Naive thymus-derived CD8-positive, alpha-beta T cell (primary cell): ENCODE measurements around the gene CBX7. TPM values are rescaled to one million over a fixed set of nuclear protein-coding genes. Genes with fewer than 3 reads are reported as not detected.

Source experiments
- ATAC-seq, 2 donors: fragments of 150-1000 bp; cut with Tn5 transposase in 1 of 2; sonication (Bioruptor Pico), chemical (Tn5 transposase) in 1 of 2; 1 replicate in 1 of 2; 2 replicates in 1 of 2; pipeline ENCODE4 v1.10.0; 2021; ENCODE audit warnings: mild to moderate bottlenecking in 2 of 2, moderate library complexity in 2 of 2
- POLR2A ChIA-PET: fragments of 350-600 bp; sonication (Branson Sonifier 250); formaldehyde crosslinking; loops from one replicate; lab custom pipeline; 2021; ENCODE audit warnings: antibody characterized with exemption; lab: Charles Lee
- DNase-seq, 10 donors: peaks; one replicate each; pipeline versions ENCODE4 v3.0.0 to v3.0.0-alpha.2; 2020 to 2022
- H3K27ac Mint-ChIP-seq, 10 donors: one replicate each; pipeline ENCODE4 v1.8.0; 2020 to 2022; ENCODE audit warnings: mild to moderate bottlenecking in 10 of 10, mixed read lengths in 10 of 10, moderate library complexity in 4 of 10, inconsistent platforms in 1 of 10
- H3K27me3 Mint-ChIP-seq, 5 donors: one replicate each; pipeline ENCODE4 v1.8.0; 2021 to 2022; ENCODE audit warnings: mixed read lengths in 5 of 5
- H3K36me3 Mint-ChIP-seq, 3 donors: one replicate each; pipeline ENCODE4 v1.8.0; 2020 to 2022; ENCODE audit warnings: mixed read lengths in 3 of 3, mild to moderate bottlenecking in 2 of 3, inconsistent platforms in 1 of 3
- H3K4me1 Mint-ChIP-seq, 4 donors: one replicate each; pipeline ENCODE4 v1.8.0; 2021 to 2022; ENCODE audit warnings: mixed read lengths in 4 of 4
- H3K4me3 Mint-ChIP-seq, 10 donors: one replicate each; pipeline ENCODE4 v1.8.0; 2020 to 2022; ENCODE audit warnings: mild to moderate bottlenecking in 10 of 10, mixed read lengths in 10 of 10, moderate library complexity in 6 of 10, inconsistent platforms in 1 of 10
- H3K9me3 Mint-ChIP-seq, 9 donors: one replicate each; pipeline ENCODE4 v1.8.0; 2020 to 2022; ENCODE audit warnings: mixed read lengths in 9 of 9, mild to moderate bottlenecking in 3 of 9, inconsistent platforms in 1 of 9, moderate library complexity in 1 of 9
- polyA plus RNA-seq, 3 donors: library from polyadenylated mRNA; unstranded; fragments of 300-500 nt; fragmentation: Illumina TruSeq; gene quantifications; one replicate each; pipeline ENCODE4 v1.2.3, GENCODE V29; 2021
- total RNA-seq, 8 experiments: library from RNA in 2 of 8; stranded (reverse) in 2 of 8; gene quantifications; one replicate each; pipeline ENCODE4 v1.2.3 and lab custom pipeline; 2021 to 2026

CBX7 gene
- total and polyA plus RNA-seq, 5 experiments from 2014 or later, result 19.1 to 133 (median 23.1) TPM

DNA sequence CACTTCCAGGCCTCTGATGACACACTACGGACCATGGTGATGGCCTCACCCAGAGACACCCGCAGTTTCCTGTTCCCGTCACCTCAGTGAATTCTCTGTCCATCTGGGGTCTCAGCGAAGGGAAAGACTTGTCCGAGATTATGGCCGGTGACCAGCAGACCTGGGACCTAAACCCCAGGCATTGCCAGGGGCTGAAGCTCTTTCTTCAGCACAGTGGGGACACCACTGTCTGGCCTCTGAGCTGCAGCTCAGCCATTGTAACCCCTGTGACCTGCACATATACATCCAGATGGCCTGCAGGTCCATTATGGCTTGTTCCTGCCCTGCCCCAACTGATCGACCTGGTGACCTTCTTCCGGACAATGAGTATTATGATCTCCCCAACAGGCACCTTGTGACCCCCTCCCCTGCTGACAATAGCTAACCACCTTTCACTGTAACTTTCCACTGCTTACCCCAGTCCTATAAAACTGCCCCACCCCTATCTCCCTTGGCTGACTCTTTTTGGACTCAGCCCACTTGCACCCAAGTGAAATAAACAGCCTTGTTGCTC is 22.3 kb downstream of the CBX7 start:
- no peak overlapping the region for H3K4me3 Mint-ChIP-seq
- DNase-seq, result no peak
- H3K9me3 Mint-ChIP-seq, result no peaks in the 10 kb centered on the region
- H3K27ac Mint-ChIP-seq, result peak overlapping the region in 3 of 10 donors; percentile 33 to 82 (median 75)
- no peak for ATAC-seq
- POLR2A ChIA-PET, result no interaction called here
- no peaks in the 10 kb centered on the region for H3K27me3 Mint-ChIP-seq
- H3K36me3 Mint-ChIP-seq, result peaks cover 0 to 12% (median 0%) of the 10 kb centered on the region in 3 donors
- peaks cover 0 to 6% (median 2%) of the 10 kb centered on the region in 4 donors for H3K4me1 Mint-ChIP-seq

DNA sequence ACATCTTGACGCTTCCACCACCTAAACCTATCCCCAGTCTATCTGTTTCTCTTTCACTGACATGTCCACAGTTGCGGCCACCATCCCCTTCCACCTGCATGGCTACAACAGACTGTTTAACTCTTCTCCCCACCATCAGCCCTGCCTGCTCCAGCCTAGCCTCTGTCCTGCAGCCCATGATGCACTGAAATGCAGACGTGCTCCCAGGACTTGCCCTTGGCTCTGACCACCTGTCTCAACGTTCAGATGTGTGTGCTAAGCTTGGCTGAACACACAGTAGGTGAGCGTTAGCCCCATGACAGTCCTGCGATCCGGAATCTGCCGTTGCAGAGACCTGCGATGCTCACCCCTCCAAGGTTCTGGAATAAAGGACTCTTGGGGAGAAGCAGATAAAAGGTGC is 22.7 kb downstream of the CBX7 start:
- H3K27me3 Mint-ChIP-seq, result no peaks in the 10 kb centered on the region
- H3K36me3 Mint-ChIP-seq, result peaks cover 0 to 12% (median 0%) of the 10 kb centered on the region in 3 donors
- peaks cover 0 to 6% (median 0%) of the 10 kb centered on the region in 4 donors for H3K4me1 Mint-ChIP-seq
- POLR2A ChIA-PET, result interaction anchor here (0.7 kb wide), 1 partner anchor 92 kb away, joined by 4 read pairs; no protein-coding TSS in a partner anchor
- H3K9me3 Mint-ChIP-seq, result no peaks in the 10 kb centered on the region
- H3K4me3 Mint-ChIP-seq, result peak overlapping the region in 1 of 10 donors; percentile 39
- peak overlapping the region in 2 of 10 donors; percentile 82 to 84 for H3K27ac Mint-ChIP-seq
- ATAC-seq (no peak), DNase-seq (no peak)

DNA sequence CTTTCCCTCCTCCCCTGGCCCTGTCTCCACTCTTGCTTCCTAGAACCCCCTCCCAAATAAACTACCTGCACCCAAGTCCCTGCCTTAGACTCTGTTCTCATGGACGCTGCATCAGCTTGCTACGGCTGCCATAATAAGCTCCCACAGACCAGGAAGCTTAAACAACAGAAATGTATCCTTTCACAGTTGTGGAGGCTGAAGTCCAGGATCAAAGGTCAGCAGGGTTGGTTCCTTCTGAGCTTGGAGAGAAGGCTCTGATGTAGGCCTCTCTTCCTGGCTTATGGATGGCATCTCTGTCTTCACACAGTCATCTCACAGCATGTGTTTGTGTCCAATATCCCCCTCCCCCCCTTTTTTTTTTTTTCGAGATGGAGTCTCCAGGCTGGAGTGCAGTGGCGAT is 23.4 kb downstream of the CBX7 start:
- H3K4me3 Mint-ChIP-seq, result no peak overlapping the region
- POLR2A ChIA-PET, result interaction anchor here (0.6 to 0.7 kb wide), 2 partner anchors 93 to 125 kb away, joined by 3 to 4 read pairs; no protein-coding TSS in a partner anchor
- DNase-seq, result no peak
- no peak for ATAC-seq
- no peaks in the 10 kb centered on the region for H3K9me3 Mint-ChIP-seq
- H3K36me3 Mint-ChIP-seq, result peaks cover 0 to 12% (median 0%) of the 10 kb centered on the region in 3 donors
- H3K27me3 Mint-ChIP-seq, result no peaks in the 10 kb centered on the region
- H3K27ac Mint-ChIP-seq, result peak overlapping the region in 1 of 10 donors; percentile 68
- H3K4me1 Mint-ChIP-seq, result peaks cover 0 to 6% (median 0%) of the 10 kb centered on the region in 4 donors

DNA sequence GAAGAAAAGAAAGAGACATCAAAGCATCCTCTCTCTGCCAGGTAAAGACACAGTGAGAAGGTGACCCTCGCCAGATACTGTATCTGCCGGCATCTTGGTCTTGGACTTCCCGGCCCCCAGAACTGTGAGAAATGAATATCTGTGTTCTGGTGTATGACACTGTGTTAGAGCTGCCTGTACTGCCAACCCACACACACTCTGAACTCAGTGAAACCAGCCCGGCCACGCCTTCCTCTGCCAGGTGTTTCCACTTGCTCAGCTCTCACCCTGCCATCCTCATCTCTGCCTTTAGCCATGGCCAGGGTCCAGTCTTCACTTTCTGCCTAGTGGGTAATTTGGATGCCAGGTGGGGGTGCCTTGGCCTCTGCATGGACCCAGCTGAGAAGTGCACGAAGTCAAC is 24.0 kb downstream of the CBX7 start:
- no peak for ATAC-seq
- Mint-ChIP-seq H3K27ac (peak overlapping the region in 1 of 10 donors; percentile 24), H3K36me3 (peaks cover 0 to 9% (median 0%) of the 10 kb centered on the region in 3 donors), H3K4me3 (no peak overlapping the region), H3K9me3 (no peaks in the 10 kb centered on the region), H3K27me3 (no peaks in the 10 kb centered on the region), H3K4me1 (peaks cover 0 to 6% (median 0%) of the 10 kb centered on the region in 4 donors)
- POLR2A ChIA-PET, result interaction anchor here (0.6 kb wide), 1 partner anchor 124 kb away, joined by 3 read pairs; no protein-coding TSS in a partner anchor
- DNase-seq, result peak in 1 of 10 donors; percentile 32

DNA sequence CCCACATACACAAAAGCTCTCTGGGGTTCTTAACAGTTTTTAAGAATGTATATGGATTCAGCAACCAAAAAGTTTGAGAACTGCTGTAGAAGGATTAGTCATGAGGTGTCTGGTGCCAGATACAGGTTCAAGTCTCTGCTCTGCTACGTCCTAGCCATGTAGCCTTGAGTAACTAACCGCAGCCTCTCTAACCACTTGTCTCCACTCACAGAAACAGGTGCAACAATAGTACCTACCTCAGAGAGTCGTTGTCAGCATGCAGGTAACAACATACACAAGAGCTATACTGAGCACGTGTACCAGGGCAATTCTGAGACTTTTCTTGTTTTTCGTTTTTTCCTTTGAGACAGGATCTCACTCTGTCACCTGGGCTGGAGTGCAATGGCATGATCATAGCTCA is 26.9 kb downstream of the CBX7 start:
- POLR2A ChIA-PET, result interaction anchor here (0.6 to 1.0 kb wide), 4 partner anchors 117 to 1244 kb away, joined by 4 to 5 read pairs (median 5); no protein-coding TSS in a partner anchor
- Mint-ChIP-seq H3K36me3 (peaks cover 0 to 3% (median 0%) of the 10 kb centered on the region in 3 donors), H3K27ac (no peak overlapping the region), H3K4me1 (peaks cover 3 to 8% (median 5%) of the 10 kb centered on the region in 4 donors), H3K27me3 (no peaks in the 10 kb centered on the region), H3K4me3 (no peak overlapping the region), H3K9me3 (no peaks in the 10 kb centered on the region)
- ATAC-seq (no peak), DNase-seq (no peak)

DNA sequence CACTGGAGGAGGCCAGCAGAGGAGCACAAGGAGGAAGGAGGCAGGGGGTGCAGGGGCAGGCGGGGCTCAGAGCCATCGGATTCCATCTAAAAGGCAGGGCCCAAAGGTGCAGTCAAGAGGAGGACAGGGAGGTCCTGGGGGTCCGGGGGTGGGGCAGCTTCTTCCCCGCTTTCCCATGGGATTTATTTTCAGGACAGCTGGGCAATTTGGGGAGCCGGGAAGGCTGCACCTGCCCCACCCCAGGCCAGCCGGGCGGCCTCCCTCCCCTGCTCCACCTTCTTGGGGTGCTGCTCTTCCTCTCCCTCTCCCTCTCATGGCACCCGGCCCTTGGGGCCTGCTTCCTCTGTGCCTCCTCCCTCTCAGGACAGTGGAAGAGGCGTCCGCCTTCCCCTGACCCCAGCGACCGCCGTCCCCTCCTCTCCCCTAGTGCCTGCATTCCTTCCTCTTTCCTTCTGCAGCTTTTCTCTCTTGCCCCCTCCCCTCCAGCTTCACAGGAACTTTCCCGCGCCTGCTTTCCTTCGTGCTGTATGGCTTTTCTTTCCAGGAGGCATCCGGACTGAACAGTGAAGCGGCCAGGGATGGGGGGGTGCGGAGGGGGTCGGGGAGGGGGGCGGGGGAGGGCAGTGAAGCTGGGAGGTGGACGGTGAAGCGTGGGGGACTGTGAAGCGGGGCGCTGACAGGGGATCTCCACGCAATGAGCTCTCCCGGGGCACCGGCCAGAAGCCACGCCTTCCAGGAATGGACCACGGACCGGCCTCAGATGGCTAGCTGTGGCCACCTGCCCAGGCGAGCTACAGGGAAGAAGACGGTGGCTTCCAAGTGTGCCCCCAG is 28.5 kb downstream of the CBX7 start:
- Mint-ChIP-seq H3K9me3 (no peaks in the 10 kb centered on the region), H3K4me3 (no peak overlapping the region), H3K4me1 (peaks cover 2 to 8% (median 5%) of the 10 kb centered on the region in 4 donors), H3K36me3 (no peaks in the 10 kb centered on the region), H3K27ac (peak overlapping the region in 1 of 10 donors; percentile 21), H3K27me3 (no peaks in the 10 kb centered on the region)
- ATAC-seq (no peak), DNase-seq (no peak)
- POLR2A ChIA-PET, result interaction anchor here (0.9 kb wide), 1 partner anchor 642 kb away, joined by 4 read pairs; no protein-coding TSS in a partner anchor

DNA sequence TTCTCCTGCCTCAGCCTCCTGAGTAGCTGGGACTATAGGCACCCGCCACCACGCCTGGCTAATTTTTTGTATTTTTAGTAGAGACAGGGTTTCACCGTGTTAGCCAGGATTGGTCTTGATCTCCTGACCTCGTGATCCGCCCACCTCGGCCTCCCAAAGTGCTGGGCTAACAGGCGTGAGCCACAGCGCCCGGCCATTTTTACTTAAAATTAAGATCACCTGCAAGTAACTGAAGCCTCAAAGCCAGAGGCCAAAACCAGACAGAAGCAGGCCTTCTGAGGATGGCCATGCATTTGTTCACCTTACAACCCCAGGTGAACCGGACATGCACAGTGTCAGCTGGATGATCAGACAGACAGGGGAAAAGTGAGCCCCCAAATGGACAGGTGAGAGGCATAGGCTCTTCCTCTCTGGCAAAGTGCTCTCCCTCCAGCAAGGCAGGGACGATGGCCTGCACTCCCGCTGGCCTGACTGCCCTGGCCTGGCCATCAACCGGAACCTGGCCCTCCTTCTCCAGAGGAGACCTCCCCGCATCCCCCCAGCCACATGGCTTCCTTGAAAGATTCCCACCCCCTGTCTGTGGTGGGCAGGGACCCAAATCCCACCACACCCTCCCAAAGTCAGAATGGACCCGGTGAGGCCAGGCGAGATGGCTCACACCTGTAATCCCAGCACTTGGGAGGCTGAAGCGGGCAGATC is 29.6 kb downstream of the CBX7 start:
- DNase-seq (no peak), ATAC-seq (no peak)
- H3K27ac Mint-ChIP-seq, result no peak overlapping the region
- H3K4me3 Mint-ChIP-seq, result no peak overlapping the region
- H3K4me1 Mint-ChIP-seq, result peaks cover 3 to 12% (median 10%) of the 10 kb centered on the region in 4 donors
- no peaks in the 10 kb centered on the region for H3K27me3 Mint-ChIP-seq
- POLR2A ChIA-PET, result interaction anchor here (0.7 kb wide), 1 partner anchor 469 kb away, joined by 3 read pairs; no protein-coding TSS in a partner anchor
- H3K36me3 Mint-ChIP-seq, result no peaks in the 10 kb centered on the region
- no peaks in the 10 kb centered on the region for H3K9me3 Mint-ChIP-seq

DNA sequence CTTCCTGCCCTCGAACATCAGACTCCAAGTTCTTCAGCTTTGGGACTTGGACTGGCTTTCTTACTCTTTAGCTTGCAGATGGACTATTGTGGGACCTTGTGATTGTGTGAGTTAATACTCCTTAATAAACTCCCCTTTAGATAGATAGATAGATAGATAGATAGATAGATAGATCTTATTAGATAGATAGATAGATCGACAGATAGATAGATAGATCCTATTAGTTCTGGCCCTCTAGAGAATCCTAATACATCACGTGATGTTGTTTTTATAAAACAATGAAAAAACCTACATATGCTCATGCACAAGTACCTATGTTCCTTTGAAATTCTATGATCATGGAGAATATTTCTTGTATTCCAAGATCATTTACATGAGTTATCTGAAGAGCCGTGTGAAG is 31.5 kb downstream of the CBX7 start:
- H3K9me3 Mint-ChIP-seq, result no peaks in the 10 kb centered on the region
- H3K4me1 Mint-ChIP-seq, result peaks cover 8 to 29% (median 17%) of the 10 kb centered on the region in 4 donors
- POLR2A ChIA-PET, result no interaction called here
- H3K36me3 Mint-ChIP-seq, result no peaks in the 10 kb centered on the region
- no peaks in the 10 kb centered on the region for H3K27me3 Mint-ChIP-seq
- ATAC-seq (no peak), DNase-seq (no peak)
- H3K27ac Mint-ChIP-seq, result peak overlapping the region in 2 of 10 donors; percentile 10 to 19
- no peak overlapping the region for H3K4me3 Mint-ChIP-seq

DNA sequence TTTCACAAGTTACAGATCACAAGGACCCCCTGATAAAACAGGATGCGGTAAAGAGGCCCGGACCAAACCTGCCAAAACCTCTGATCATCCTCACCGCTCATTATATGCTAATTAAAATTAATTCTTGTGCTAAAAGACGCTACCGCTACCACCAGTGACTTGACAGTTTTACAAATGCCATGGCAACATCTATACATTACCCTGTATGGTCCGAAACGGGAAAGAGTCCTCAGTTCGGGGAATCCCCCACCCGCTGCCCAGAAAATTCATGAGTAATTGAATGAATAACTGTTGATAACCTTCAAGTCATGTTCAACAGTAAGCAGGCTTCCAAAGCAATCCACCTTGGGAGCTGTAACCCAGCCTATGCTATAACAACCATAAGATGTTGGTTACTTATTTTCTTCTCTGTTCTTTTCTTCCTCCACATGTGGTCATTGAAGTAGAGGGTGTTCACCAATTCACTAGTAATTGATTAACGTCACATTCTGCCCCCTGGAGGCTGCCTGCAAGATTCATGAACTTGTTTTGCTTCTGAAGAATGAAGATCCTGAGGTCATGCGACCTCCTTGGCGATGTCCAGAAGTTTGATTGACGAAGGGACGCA is 34.8 kb downstream of the CBX7 start:
- H3K36me3 Mint-ChIP-seq, result no peaks in the 10 kb centered on the region
- peak overlapping the region in 6 of 10 donors; percentile 0 to 63 (median 31) for H3K4me3 Mint-ChIP-seq
- peaks cover 8 to 47% (median 17%) of the 10 kb centered on the region in 4 donors for H3K4me1 Mint-ChIP-seq
- POLR2A ChIA-PET, result no interaction called here
- H3K27me3 Mint-ChIP-seq, result no peaks in the 10 kb centered on the region
- H3K27ac Mint-ChIP-seq, result peak overlapping the region in 9 of 10 donors; percentile 3 to 93 (median 76)
- no peaks in the 10 kb centered on the region for H3K9me3 Mint-ChIP-seq
- DNase-seq (peak; percentile 35 to 87 (median 62)), ATAC-seq (peak; percentile 63 to 65)

DNA sequence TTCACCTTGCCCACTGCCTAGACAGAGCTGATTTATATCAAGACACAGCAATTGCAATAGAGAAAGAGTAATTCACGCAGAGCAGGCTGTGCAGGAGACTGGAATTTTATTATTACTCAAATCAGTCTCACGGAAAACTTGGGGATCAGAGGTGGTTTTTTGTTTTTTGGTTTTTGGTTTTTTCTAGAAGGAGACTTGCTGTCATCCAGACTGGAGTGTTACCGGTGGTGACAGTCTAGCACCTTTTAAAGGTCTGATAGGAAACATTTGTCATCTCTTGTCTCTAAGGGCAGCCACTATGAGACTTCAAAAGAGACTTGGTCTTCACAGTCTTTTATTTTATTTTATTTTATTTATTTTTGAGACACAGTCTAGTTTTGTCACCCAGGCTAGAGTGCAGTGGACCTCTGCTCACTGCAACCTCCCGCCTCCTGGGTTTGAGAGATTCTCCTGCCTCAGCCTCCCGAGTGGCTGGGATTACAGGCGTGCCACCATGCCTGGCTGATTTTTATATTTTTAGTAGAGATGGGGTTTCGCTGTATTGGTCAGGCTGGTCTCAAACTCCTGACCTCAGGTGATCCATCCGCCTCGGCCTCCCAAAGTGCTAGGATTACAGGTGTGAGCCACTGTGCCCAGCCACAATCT is 36.4 kb downstream of the CBX7 start:
- H3K27me3 Mint-ChIP-seq, result no peaks in the 10 kb centered on the region
- peak overlapping the region in 5 of 10 donors; percentile 10 to 93 (median 74) for H3K27ac Mint-ChIP-seq
- ATAC-seq (peak in 1 of 2 donors; percentile 19), DNase-seq (no peak)
- POLR2A ChIA-PET, result no interaction called here
- no peaks in the 10 kb centered on the region for H3K9me3 Mint-ChIP-seq
- peaks cover 8 to 45% (median 14%) of the 10 kb centered on the region in 4 donors for H3K4me1 Mint-ChIP-seq
- no peaks in the 10 kb centered on the region for H3K36me3 Mint-ChIP-seq
- peak overlapping the region in 1 of 10 donors; percentile 7 for H3K4me3 Mint-ChIP-seq

DNA sequence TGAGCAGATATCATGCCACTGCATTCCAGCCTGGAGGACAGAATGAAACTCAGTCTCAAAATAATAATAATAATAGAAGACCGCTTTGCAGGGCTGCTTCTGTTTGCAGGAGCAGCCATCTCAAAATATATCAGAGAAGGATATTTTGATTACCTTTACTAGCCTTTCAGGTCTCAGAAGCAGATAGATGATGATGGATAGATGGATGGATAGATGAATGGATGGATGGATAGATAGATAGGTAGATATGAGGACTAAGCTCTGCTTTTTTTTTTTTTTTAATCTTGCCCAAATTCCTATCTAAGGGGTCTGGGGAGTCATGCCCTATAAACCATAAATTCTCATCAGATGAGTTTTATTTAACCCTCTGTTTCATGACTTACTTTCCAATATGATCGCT is 36.9 kb downstream of the CBX7 start:
- H3K27ac Mint-ChIP-seq, result peak overlapping the region in 3 of 10 donors; percentile 23 to 76 (median 40)
- no peaks in the 10 kb centered on the region for H3K36me3 Mint-ChIP-seq
- ATAC-seq (no peak), DNase-seq (no peak)
- no peaks in the 10 kb centered on the region for H3K27me3 Mint-ChIP-seq
- H3K4me1 Mint-ChIP-seq, result peaks cover 9 to 49% (median 16%) of the 10 kb centered on the region in 4 donors
- H3K9me3 Mint-ChIP-seq, result no peaks in the 10 kb centered on the region
- POLR2A ChIA-PET, result interaction anchor here (0.6 kb wide), 1 partner anchor 199 kb away, joined by 3 read pairs; no protein-coding TSS in a partner anchor
- no peak overlapping the region for H3K4me3 Mint-ChIP-seq
